Measurements from ENCODE around the gene TDRD10.

DNA sequence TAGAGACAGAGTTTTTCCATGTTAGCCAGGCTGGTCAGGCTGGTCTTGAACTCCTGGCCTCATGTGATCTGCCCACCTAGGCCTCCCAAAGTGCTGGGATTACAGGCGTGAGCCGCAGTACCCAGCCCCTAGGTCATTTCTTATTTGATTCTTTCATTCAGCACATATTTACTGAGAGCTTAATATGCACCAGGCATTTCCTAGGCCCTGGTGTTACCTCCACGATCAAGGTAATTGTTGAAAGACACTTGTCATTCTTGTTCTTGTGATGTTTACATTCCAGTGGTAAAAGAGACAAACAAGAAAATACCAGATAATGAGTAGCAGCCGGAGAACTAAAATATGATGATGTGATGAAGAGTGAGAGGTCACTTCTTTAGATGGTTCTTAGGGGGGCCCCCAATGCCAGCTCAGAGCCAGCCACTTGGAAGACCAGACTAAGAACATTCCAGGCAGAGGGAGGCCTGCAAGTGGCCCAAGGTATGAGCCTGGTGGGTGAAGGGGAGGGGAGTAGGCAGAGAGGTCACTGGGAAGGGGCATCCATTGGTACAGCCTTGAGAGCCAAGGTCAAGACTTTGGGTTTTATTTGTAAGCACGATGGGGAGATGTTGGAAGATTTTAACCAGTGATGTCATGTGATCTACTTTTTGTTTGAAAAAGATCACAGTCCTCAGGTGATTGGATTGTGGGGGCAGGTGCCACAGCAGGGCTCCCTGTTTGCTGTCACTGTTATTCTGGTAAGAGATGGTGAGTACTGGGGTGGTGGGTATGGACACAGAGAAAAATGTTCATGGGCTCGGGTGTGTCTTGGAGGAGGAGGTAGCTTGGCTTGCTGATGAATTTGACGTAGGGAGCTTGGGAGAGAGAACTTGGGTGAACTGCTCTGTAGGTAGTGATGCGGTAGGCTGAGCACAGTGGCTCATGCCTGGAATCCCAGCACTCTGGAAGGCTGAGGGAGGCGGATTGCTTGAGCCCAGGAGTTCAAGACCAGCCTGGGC, 37.8 kb downstream of the TDRD10 start:
- TF ChIP-seq CTCF (conservative IDR thresholded peaks at IDR 0.05; ENCODE audit: low read depth, low read length) (no peak), EZH2 (IDR thresholded peaks at IDR 0.05; ENCODE audit: borderline replicate concordance, low read depth, low read length, poor library complexity, severe bottlenecking) (no peak)

All from A673 (cell line).